ENCODE data around the gene TSC22D1. TPM values are rescaled to one million over a fixed set of nuclear protein-coding genes. Genes with fewer than 3 reads are reported as not detected.

Gene TSC22D1
- total RNA-seq, 1 donor from 2014 or later: 153 TPM

DNA sequence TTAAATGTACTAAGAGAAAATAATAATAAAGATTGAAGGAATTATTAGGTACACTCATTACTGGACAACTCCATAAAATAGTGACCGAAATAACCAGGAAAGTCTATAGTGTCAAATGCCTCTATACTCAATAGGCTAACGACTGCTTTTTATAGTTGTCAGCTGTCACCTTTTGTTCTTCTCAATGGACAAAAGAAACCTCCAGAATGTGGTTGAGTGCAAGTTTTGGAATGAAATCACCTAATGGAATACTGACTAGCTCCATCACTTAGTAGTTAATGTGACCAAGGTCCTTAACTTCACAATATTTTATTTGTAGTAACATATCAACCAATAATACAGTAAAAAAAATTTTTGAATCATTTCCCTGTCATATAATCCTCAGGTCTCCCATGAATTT lies 18.1 kb downstream of the TSC22D1 start:
- Mint-ChIP-seq H3K27ac (no peak overlapping the region), H3K4me1 (ENCODE audit: low read depth) (peaks cover 3% of the 10 kb centered on the region), H3K36me3 (ENCODE audit: insufficient read depth) (peaks cover 11% of the 10 kb centered on the region), H3K4me3 (ENCODE audit: low read depth) (no peak overlapping the region), H3K27me3 (no peaks in the 10 kb centered on the region), H3K9me3 (ENCODE audit: low read depth) (no peaks in the 10 kb centered on the region)
- DNase-seq (ENCODE audit: low spot score, unreplicated experiment): no peak
- TF ChIP-seq, protein P1, sequence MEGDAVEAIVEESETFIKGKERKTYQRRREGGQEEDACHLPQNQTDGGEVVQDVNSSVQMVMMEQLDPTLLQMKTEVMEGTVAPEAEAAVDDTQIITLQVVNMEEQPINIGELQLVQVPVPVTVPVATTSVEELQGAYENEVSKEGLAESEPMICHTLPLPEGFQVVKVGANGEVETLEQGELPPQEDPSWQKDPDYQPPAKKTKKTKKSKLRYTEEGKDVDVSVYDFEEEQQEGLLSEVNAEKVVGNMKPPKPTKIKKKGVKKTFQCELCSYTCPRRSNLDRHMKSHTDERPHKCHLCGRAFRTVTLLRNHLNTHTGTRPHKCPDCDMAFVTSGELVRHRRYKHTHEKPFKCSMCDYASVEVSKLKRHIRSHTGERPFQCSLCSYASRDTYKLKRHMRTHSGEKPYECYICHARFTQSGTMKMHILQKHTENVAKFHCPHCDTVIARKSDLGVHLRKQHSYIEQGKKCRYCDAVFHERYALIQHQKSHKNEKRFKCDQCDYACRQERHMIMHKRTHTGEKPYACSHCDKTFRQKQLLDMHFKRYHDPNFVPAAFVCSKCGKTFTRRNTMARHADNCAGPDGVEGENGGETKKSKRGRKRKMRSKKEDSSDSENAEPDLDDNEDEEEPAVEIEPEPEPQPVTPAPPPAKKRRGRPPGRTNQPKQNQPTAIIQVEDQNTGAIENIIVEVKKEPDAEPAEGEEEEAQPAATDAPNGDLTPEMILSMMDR (IDR thresholded peaks at IDR 0.05; ENCODE audit: unreplicated experiment): no peak

DNA sequence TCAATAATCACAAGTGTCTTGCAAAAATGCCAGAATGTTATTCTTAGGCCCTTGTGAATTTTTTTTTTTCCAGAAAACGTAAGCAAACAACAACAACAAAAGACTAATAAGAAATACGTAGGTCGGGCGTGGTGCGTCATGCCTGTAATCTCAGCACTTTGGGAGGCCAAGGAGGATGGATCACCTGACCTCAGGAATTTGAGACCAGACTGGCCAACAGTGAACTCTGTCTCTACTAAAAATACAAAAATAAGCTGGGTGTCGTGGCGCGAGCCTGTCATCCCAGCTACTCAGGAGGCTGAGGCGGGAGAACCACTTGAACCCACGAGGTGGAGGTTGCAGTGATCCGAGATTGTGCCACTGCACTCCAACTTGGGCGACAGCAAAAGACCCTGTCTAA lies 20.9 kb downstream of the TSC22D1 start:
- Mint-ChIP-seq H3K4me3 (ENCODE audit: low read depth) (no peak overlapping the region), H3K36me3 (ENCODE audit: insufficient read depth) (peaks cover 19% of the 10 kb centered on the region), H3K4me1 (ENCODE audit: low read depth) (no peaks in the 10 kb centered on the region), H3K27ac (no peak overlapping the region), H3K27me3 (no peaks in the 10 kb centered on the region), H3K9me3 (ENCODE audit: low read depth) (no peaks in the 10 kb centered on the region)
- DNase-seq (ENCODE audit: low spot score, unreplicated experiment): no peak
- TF ChIP-seq, protein P1 (IDR thresholded peaks at IDR 0.05; ENCODE audit: unreplicated experiment): no peak

DNA sequence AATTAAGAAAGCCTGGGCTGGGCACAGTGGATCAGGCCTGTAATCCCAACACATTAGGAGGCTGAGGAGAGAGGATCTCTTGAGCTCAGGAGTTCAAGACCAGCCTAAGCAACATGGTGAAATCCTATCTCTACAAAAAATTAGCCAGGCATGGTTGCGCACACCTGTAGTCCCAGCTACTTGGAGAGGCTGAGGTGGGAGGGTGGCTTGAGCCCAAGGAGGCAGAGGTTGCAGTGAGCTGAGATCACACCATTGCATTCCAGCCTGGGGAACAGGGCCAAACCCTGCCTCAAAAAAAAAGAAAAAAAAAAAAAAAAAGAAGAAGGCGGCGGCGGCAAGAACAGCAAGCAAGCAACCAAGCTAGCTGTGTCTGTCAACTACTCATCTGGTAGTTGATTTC lies 26.7 kb downstream of the TSC22D1 start:
- Mint-ChIP-seq H3K27ac (no peak overlapping the region), H3K27me3 (no peaks in the 10 kb centered on the region), H3K9me3 (ENCODE audit: low read depth) (no peaks in the 10 kb centered on the region), H3K36me3 (ENCODE audit: insufficient read depth) (peaks cover 14% of the 10 kb centered on the region), H3K4me3 (ENCODE audit: low read depth) (no peak overlapping the region), H3K4me1 (ENCODE audit: low read depth) (no peaks in the 10 kb centered on the region)
- no peak for DNase-seq (ENCODE audit: low spot score, unreplicated experiment)
- TF ChIP-seq, protein P1 (IDR thresholded peaks at IDR 0.05; ENCODE audit: unreplicated experiment): no peak

DNA sequence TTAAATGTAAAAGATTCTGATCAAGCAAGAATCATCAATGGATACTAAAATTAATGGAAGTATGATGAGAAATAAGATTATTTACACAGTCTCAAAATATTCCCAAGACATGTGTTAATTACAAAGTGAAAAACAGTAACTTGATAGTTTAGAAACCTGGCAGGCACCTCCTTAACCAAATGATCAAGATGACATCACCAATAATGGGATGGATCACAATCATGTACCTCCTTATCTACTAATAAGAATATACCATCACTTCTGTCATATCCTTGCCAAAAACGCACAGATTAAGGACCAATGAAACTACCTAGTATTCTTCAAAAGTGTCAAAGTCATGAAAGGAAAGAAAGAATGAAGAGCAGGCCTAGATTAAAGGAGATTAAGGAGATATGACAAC lies 30.0 kb downstream of the TSC22D1 start:
- peaks cover 17% of the 10 kb centered on the region for H3K4me1 Mint-ChIP-seq (ENCODE audit: low read depth)
- DNase-seq (ENCODE audit: low spot score, unreplicated experiment): no peak
- peaks cover 5% of the 10 kb centered on the region for H3K36me3 Mint-ChIP-seq (ENCODE audit: insufficient read depth)
- TF ChIP-seq, protein P1 (IDR thresholded peaks at IDR 0.05; ENCODE audit: unreplicated experiment): no peak
- no peak overlapping the region for H3K4me3 Mint-ChIP-seq (ENCODE audit: low read depth)
- no peaks in the 10 kb centered on the region for H3K27me3 Mint-ChIP-seq
- no peak overlapping the region for H3K27ac Mint-ChIP-seq
- H3K9me3 Mint-ChIP-seq (ENCODE audit: low read depth): no peaks in the 10 kb centered on the region

DNA sequence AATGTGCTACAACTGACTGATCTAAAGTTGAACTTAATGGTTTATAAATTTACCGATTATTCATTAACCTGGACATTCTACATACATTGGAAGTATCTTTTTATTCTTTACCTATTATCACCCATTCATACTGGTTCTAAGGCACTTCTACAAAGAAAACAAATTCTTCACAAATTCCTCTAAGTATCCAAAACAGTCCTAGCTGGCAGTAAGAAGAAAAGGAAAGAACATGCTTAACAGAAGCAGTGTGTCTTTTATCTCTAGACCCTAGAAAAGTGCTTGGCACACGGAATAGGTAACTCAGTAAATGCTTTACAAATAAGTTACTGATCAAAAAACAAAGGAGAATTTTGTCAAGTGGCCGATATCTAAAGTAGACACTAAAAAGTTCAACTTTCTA lies 32.8 kb downstream of the TSC22D1 start:
- TF ChIP-seq, protein P1 (IDR thresholded peaks at IDR 0.05; ENCODE audit: unreplicated experiment): no peak
- peaks cover 8% of the 10 kb centered on the region for H3K36me3 Mint-ChIP-seq (ENCODE audit: insufficient read depth)
- no peaks in the 10 kb centered on the region for H3K27me3 Mint-ChIP-seq
- peak overlapping the region; percentile 73 for H3K27ac Mint-ChIP-seq
- H3K4me1 Mint-ChIP-seq (ENCODE audit: low read depth): peaks cover 20% of the 10 kb centered on the region
- no peak for DNase-seq (ENCODE audit: low spot score, unreplicated experiment)
- no peak overlapping the region for H3K4me3 Mint-ChIP-seq (ENCODE audit: low read depth)
- H3K9me3 Mint-ChIP-seq (ENCODE audit: low read depth): no peaks in the 10 kb centered on the region

Data from progenitor cell of endocrine pancreas (in vitro differentiated cells).